HepG2 (cell line): ENCODE data around the gene SHTN1.

Experiments
- BRCA1 ChIP-seq: sonication (generic); formaldehyde crosslinking; IDR thresholded peaks from 2 replicates; pipeline ENCODE4 v1.4.0; 2020; ENCODE audit warnings: missing genetic modification reagents
- CBX5 ChIP-seq: sonication (generic); formaldehyde crosslinking; IDR thresholded peaks from 2 replicates; pipeline ENCODE4 v1.4.0; 2020; ENCODE audit warnings: missing genetic modification reagents, borderline replicate concordance
- JUND ChIP-seq: sonication (generic); formaldehyde crosslinking; IDR thresholded peaks from 2 replicates; pipeline ENCODE4 v1.8.0; 2022; ENCODE audit warnings: mild to moderate bottlenecking, missing genetic modification reagents
- SMC3 ChIP-seq: IDR thresholded peaks from 2 replicates; pipeline ENCODE4 v1.6.1; 2011; ENCODE audit warnings: low read length, improper control_type of control experiment
- ZNF777 ChIP-seq: sonication (generic); formaldehyde crosslinking; IDR thresholded peaks from 2 replicates; pipeline ENCODE4 v1.4.0; 2020; ENCODE audit warnings: missing genetic modification reagents
- TF ChIP-seq, protein P1 (sequence below): IDR thresholded peaks from 2 replicates; pipeline ENCODE4 v1.6.1; 2012; ENCODE audit warnings: inconsistent platforms
- TF ChIP-seq, protein P2 (sequence below): sonication (generic); formaldehyde crosslinking; IDR thresholded peaks from 2 replicates; pipeline ENCODE4 v1.5.0; 2020; ENCODE audit warnings: mild to moderate bottlenecking, missing genetic modification reagents, moderate library complexity

DNA sequence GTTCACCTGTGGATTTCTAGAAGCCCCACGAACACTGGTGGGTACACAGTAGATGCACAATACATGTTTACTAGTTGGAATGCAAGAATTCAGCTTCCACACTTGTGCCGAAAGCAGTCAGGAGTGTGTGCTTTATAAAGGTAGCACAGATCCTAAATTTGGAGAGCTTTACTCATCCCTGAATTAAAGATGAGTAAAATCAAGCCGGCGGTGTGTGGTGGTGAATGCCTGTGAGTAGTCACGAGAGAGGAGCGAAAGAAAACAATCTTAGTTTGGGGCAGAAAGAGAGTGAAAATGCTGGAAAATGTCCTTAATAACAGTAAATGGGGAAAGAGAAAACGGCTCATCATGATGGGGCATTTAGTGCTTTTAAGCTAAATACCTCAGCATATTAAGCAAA lies 169.3 kb downstream of the SHTN1 start:
- TF ChIP-seq, protein P1, sequence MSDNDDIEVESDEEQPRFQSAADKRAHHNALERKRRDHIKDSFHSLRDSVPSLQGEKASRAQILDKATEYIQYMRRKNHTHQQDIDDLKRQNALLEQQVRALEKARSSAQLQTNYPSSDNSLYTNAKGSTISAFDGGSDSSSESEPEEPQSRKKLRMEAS, result no peak
- TF ChIP-seq, protein P2, sequence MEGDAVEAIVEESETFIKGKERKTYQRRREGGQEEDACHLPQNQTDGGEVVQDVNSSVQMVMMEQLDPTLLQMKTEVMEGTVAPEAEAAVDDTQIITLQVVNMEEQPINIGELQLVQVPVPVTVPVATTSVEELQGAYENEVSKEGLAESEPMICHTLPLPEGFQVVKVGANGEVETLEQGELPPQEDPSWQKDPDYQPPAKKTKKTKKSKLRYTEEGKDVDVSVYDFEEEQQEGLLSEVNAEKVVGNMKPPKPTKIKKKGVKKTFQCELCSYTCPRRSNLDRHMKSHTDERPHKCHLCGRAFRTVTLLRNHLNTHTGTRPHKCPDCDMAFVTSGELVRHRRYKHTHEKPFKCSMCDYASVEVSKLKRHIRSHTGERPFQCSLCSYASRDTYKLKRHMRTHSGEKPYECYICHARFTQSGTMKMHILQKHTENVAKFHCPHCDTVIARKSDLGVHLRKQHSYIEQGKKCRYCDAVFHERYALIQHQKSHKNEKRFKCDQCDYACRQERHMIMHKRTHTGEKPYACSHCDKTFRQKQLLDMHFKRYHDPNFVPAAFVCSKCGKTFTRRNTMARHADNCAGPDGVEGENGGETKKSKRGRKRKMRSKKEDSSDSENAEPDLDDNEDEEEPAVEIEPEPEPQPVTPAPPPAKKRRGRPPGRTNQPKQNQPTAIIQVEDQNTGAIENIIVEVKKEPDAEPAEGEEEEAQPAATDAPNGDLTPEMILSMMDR, result no peak
- no peak for TF ChIP-seq SMC3
- no peak for TF ChIP-seq JUND (CRISPR knock-in tag)
- no peak for TF ChIP-seq BRCA1 (CRISPR knock-in tag)
- no peak for TF ChIP-seq ZNF777 (CRISPR knock-in tag)
- TF ChIP-seq CBX5 (CRISPR knock-in tag), result no peak
